Uterus (tissue), 2 donors: ENCODE data around the gene CFAP300.

Experiments
- POLR2A ChIP-seq, 2 donors: fragments of 450-650 bp; IDR thresholded peaks; one replicate each; pipeline ENCODE4 v1.6.1; 2016; ENCODE audit warnings: antibody characterized with exemption in 2 of 2, mild to moderate bottlenecking in 1 of 2, moderate library complexity in 1 of 2
- TF ChIP-seq, protein P1 (sequence below), 4 experiments: fragments of 200-600 bp in 2 of 4; fragments of 450-650 bp in 2 of 4; sonication (generic) in 2 of 4; IDR thresholded peaks; one replicate each; pipeline ENCODE4 v1.5.1; 2016 to 2019; ENCODE audit warnings: antibody characterized with exemption in 4 of 4, mild to moderate bottlenecking in 2 of 4, moderate library complexity in 1 of 4

DNA sequence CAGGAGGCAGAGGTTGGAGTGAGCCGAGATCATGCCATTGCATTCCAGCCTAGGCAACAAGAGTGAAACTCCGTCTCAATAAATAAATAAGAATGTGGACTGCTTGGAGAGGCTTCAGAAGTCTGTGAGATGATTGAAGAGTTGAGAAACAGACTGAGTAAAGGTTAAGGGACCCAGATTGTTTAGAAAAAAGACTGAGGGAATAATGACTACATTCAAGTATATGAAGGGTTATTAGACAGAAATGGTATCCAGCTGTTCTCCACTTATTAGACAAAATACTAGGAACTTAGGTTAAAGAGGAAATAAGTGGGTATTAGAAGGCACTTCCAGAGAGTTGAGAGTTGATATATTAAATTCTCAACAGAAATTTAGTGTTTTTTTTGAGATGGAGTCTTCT, 52.5 kb downstream of the CFAP300 start:
- no peak for TF ChIP-seq POLR2A (IDR thresholded peaks at IDR 0.05)
- TF ChIP-seq, protein P1, sequence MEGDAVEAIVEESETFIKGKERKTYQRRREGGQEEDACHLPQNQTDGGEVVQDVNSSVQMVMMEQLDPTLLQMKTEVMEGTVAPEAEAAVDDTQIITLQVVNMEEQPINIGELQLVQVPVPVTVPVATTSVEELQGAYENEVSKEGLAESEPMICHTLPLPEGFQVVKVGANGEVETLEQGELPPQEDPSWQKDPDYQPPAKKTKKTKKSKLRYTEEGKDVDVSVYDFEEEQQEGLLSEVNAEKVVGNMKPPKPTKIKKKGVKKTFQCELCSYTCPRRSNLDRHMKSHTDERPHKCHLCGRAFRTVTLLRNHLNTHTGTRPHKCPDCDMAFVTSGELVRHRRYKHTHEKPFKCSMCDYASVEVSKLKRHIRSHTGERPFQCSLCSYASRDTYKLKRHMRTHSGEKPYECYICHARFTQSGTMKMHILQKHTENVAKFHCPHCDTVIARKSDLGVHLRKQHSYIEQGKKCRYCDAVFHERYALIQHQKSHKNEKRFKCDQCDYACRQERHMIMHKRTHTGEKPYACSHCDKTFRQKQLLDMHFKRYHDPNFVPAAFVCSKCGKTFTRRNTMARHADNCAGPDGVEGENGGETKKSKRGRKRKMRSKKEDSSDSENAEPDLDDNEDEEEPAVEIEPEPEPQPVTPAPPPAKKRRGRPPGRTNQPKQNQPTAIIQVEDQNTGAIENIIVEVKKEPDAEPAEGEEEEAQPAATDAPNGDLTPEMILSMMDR (IDR thresholded peaks at IDR 0.05), result no peak
